HepG2 (cell line): ENCODE data around the gene AIP. TPM values are rescaled to one million over a fixed set of nuclear protein-coding genes. Genes with fewer than 3 reads are reported as not detected.

ENCODE experiments used
- ARID4A ChIP-seq: sonication (generic); formaldehyde crosslinking; IDR thresholded peaks from 2 replicates; pipeline ENCODE4 v1.5.0; 2020; ENCODE audit warnings: mild to moderate bottlenecking, missing genetic modification reagents, borderline replicate concordance
- GATA4 ChIP-seq: sonication (generic); IDR thresholded peaks from 2 replicates; pipeline ENCODE4 v1.6.1; 2016; ENCODE audit warnings: antibody characterized with exemption, low read depth, borderline replicate concordance
- HCFC1 ChIP-seq: fragments of 150-350 bp; IDR thresholded peaks from 2 replicates; pipeline ENCODE4 v1.6.1; 2014; ENCODE audit warnings: low read depth, low read length
- HNRNPH1 ChIP-seq: fragments of 200-400 bp; formaldehyde crosslinking; optimal IDR thresholded peaks from 2 replicates; pipeline ENCODE3; 2017; ENCODE audit warnings: mild to moderate bottlenecking, low read depth, low read length
- KIAA2018 ChIP-seq: sonication (generic); formaldehyde crosslinking; IDR thresholded peaks from 2 replicates; pipeline ENCODE4 v1.5.0; 2020; ENCODE audit warnings: mild to moderate bottlenecking, missing genetic modification reagents, borderline replicate concordance
- MED1 ChIP-seq: sonication (generic); formaldehyde crosslinking; IDR thresholded peaks from 2 replicates; pipeline ENCODE4 v1.4.0; 2020; ENCODE audit warnings: missing genetic modification reagents
- PATZ1 ChIP-seq: sonication (generic); formaldehyde crosslinking; IDR thresholded peaks from 2 replicates; pipeline ENCODE4 v1.4.0; 2020; ENCODE audit warnings: missing genetic modification reagents
- PCBP1 ChIP-seq: fragments of 200-400 bp; formaldehyde crosslinking; IDR thresholded peaks from 2 replicates; pipeline ENCODE4 v1.6.1; 2017; ENCODE audit warnings: mild to moderate bottlenecking, low read depth, low read length, borderline replicate concordance
- SETDB1 ChIP-seq: sonication (generic); formaldehyde crosslinking; IDR thresholded peaks from 2 replicates; pipeline ENCODE4 v1.5.1; 2020; ENCODE audit warnings: missing genetic modification reagents, mild to moderate bottlenecking, borderline replicate concordance
- TERF1 ChIP-seq: sonication (generic); formaldehyde crosslinking; IDR thresholded peaks from 2 replicates; pipeline ENCODE4 v1.8.0; 2022; ENCODE audit warnings: mild to moderate bottlenecking, missing genetic modification reagents, moderate library complexity
- U2AF1 ChIP-seq: fragments of 200-400 bp; formaldehyde crosslinking; optimal IDR thresholded peaks from 2 replicates; pipeline ENCODE3; 2017; ENCODE audit warnings: mild to moderate bottlenecking, low read depth, low read length
- ZNF619 ChIP-seq: sonication (generic); formaldehyde crosslinking; IDR thresholded peaks from 2 replicates; pipeline ENCODE4 v1.4.0; 2020; ENCODE audit warnings: mild to moderate bottlenecking, missing genetic modification reagents
- ZNF75D ChIP-seq: sonication (generic); formaldehyde crosslinking; IDR thresholded peaks from 2 replicates; pipeline ENCODE4 v1.8.1; 2023; ENCODE audit warnings: missing genetic modification reagents, mild to moderate bottlenecking, borderline replicate concordance
- polyA plus RNA-seq, 8 experiments: library from polyadenylated mRNA; depleted of rRNA in 3 of 8; stranded (reverse) in 7 of 8; unstranded in 1 of 8; fragments of >200 nt; fragmentation: Illumina TruSeq in 4 of 8; extraction: Trizol in 4 of 8; gene quantifications; 2 replicates each; pipeline versions ENCODE4 v1.2.1 to v1.2.3, GENCODE V29; 2011 to 2016; ENCODE audit warnings: low read depth in 4 of 8, missing spikeins in 1 of 8, mixed read lengths in 1 of 8; ENCODE audit not compliant: insufficient read depth in 1 of 8
- total RNA-seq, 5 experiments: library from RNA; depleted of rRNA; stranded (reverse); fragments of >200 nt; fragmentation: Illumina TruSeq; extraction: Trizol; gene quantifications; 2 replicates each; pipeline ENCODE4 v1.2.3, GENCODE V29; 2016; ENCODE audit warnings: low read depth in 1 of 5

Gene AIP
- total and polyA plus RNA-seq, 2 of the 13 experiments (the other 11 are each of a cell fraction or from before 2014, with no cell fraction given): 51.8 to 110 TPM

- TF ChIP-seq KIAA2018 (CRISPR knock-in tag) (no peak), PATZ1 (CRISPR knock-in tag) (no peak), ZNF619 (CRISPR knock-in tag) (no peak), GATA4 (0 out of 2 replicates have a peak, but pooled peaks have one; percentile 11), ARID4A (CRISPR knock-in tag) (no peak), MED1 (CRISPR knock-in tag) (no peak), SETDB1 (CRISPR knock-in tag) (no peak), HCFC1 (no peak), ZNF75D (CRISPR knock-in tag) (no peak), U2AF1 (no peak), HNRNPH1 (no peak), TERF1 (CRISPR knock-in tag) (no peak), PCBP1 (no peak)
Measured at GRCh38 chr11:67469508-67469811, 13.4 kb upstream of the AIP start (continued).
